PC-9 (cell line): Measurements from ENCODE around the gene RIPOR3.

Source experiments
- EZH2 ChIP-seq: fragments of 200-600 bp; sonication (generic); IDR thresholded peaks from 2 replicates; pipeline ENCODE4 v1.8.0; 2017; ENCODE audit warnings: antibody characterized with exemption, low read depth
- TF ChIP-seq, protein P1 (sequence below): fragments of 200-600 bp; sonication (generic); conservative IDR thresholded peaks from 2 replicates; pipeline ENCODE4 v1.6.1; 2017; ENCODE audit warnings: mixed run types, antibody characterized with exemption, mild to moderate bottlenecking, moderate library complexity

GRCh38 chr20:50737352-50737751 lies 46.0 kb upstream of the RIPOR3 start:
- TF ChIP-seq, protein P1, sequence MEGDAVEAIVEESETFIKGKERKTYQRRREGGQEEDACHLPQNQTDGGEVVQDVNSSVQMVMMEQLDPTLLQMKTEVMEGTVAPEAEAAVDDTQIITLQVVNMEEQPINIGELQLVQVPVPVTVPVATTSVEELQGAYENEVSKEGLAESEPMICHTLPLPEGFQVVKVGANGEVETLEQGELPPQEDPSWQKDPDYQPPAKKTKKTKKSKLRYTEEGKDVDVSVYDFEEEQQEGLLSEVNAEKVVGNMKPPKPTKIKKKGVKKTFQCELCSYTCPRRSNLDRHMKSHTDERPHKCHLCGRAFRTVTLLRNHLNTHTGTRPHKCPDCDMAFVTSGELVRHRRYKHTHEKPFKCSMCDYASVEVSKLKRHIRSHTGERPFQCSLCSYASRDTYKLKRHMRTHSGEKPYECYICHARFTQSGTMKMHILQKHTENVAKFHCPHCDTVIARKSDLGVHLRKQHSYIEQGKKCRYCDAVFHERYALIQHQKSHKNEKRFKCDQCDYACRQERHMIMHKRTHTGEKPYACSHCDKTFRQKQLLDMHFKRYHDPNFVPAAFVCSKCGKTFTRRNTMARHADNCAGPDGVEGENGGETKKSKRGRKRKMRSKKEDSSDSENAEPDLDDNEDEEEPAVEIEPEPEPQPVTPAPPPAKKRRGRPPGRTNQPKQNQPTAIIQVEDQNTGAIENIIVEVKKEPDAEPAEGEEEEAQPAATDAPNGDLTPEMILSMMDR: no peak
- TF ChIP-seq EZH2: no peak
